BE2C (cell line): ENCODE results near the gene AKR1E2.

ENCODE experiments used
- DNase-seq: peaks from one replicate; pipeline ENCODE4 v3.0.0-alpha.2; 2020
- H3K27me3 ChIP-seq: fragments of 250-450 bp; sonication (Bioruptor Pico); 2 replicates; pipeline ENCODE4 v1.5.1; 2020; ENCODE audit warnings: mild to moderate bottlenecking
- H3K36me3 ChIP-seq: fragments of 250-450 bp; sonication (Bioruptor Pico); 2 replicates; pipeline ENCODE4 v1.5.1; 2020; ENCODE audit warnings: mild to moderate bottlenecking
- H3K4me1 ChIP-seq: fragments of 250-450 bp; sonication (Bioruptor Pico); 2 replicates; pipeline ENCODE4 v1.5.1; 2020
- H3K4me3 ChIP-seq: 2 replicates; pipeline ENCODE4 v1.5.1; 2011; ENCODE audit warnings: low read depth, low read length
- H3K9me3 ChIP-seq: fragments of 250-450 bp; sonication (Bioruptor Pico); 2 replicates; pipeline ENCODE4 v1.5.1; 2020
- CTCF ChIP-seq: IDR thresholded peaks from 2 replicates; pipeline ENCODE4 v1.5.1; 2012; ENCODE audit warnings: mild to moderate bottlenecking, low read depth, low read length

The AKR1E2 gene

GRCh38 chr10:4848356-4849041 is 22.5 kb downstream of the AKR1E2 start:
- TF ChIP-seq CTCF, result no peak
- Histone ChIP-seq H3K4me3 (no peak overlapping the region), H3K36me3 (no peaks in the 10 kb centered on the region), H3K27me3 (no peaks in the 10 kb centered on the region), H3K9me3 (no peaks in the 10 kb centered on the region), H3K4me1 (peaks cover 3% of the 10 kb centered on the region; the same call in 1 of the 2 replicates)
- no peak for DNase-seq

- Histone ChIP-seq H3K36me3 (no peaks in the 10 kb centered on the region), H3K27me3 (no peaks in the 10 kb centered on the region), H3K9me3 (no peaks in the 10 kb centered on the region), H3K4me3 (no peak overlapping the region), H3K4me1 (peaks cover 3% of the 10 kb centered on the region; the same call in 1 of the 2 replicates)
- DNase-seq, result no peak
- no peak for TF ChIP-seq CTCF
These were observed 23.0 kb downstream of the AKR1E2 start for GRCh38 chr10:4849042-4849402.

- DNase-seq, result peak; percentile 90
These were observed 23.7 kb downstream of the AKR1E2 start for GRCh38 chr10:4849555-4850242.

GRCh38 chr10:4850397-4850796 is 24.4 kb downstream of the AKR1E2 start:
- no peaks in the 10 kb centered on the region for H3K27me3 ChIP-seq
- TF ChIP-seq CTCF, result no peak
- H3K4me1 ChIP-seq, result peaks cover 3% of the 10 kb centered on the region; the same call in 1 of the 2 replicates
- no peak overlapping the region for H3K4me3 ChIP-seq
- DNase-seq, result no peak
- no peaks in the 10 kb centered on the region for H3K9me3 ChIP-seq
- H3K36me3 ChIP-seq, result no peaks in the 10 kb centered on the region

More at GRCh38 chr10:4849555-4850242, 23.7 kb downstream of the AKR1E2 start:
- H3K36me3 ChIP-seq, result no peaks in the 10 kb centered on the region
- H3K4me3 ChIP-seq, result no peak overlapping the region
- H3K4me1 ChIP-seq, result peaks cover 3% of the 10 kb centered on the region; the same call in 1 of the 2 replicates
- H3K9me3 ChIP-seq, result no peaks in the 10 kb centered on the region
- H3K27me3 ChIP-seq, result no peaks in the 10 kb centered on the region
- TF ChIP-seq CTCF, result peak; percentile 99

- H3K4me1 ChIP-seq, result peaks cover 3% of the 10 kb centered on the region; the same call in 1 of the 2 replicates
- DNase-seq, result no peak
- no peak overlapping the region for H3K4me3 ChIP-seq
- no peaks in the 10 kb centered on the region for H3K27me3 ChIP-seq
- H3K9me3 ChIP-seq, result no peaks in the 10 kb centered on the region
- no peak for TF ChIP-seq CTCF
- H3K36me3 ChIP-seq, result no peaks in the 10 kb centered on the region
These were observed 25.2 kb downstream of the AKR1E2 start for GRCh38 chr10:4851176-4851575.

GRCh38 chr10:4851846-4852245 is 25.8 kb downstream of the AKR1E2 start:
- Histone ChIP-seq H3K4me1 (peaks cover 3% of the 10 kb centered on the region; the same call in 1 of the 2 replicates), H3K4me3 (no peak overlapping the region), H3K27me3 (no peaks in the 10 kb centered on the region), H3K9me3 (no peaks in the 10 kb centered on the region), H3K36me3 (no peaks in the 10 kb centered on the region)
- DNase-seq, result no peak
- no peak for TF ChIP-seq CTCF
